GM18861 (cell line): ENCODE measurements around the gene CFAP90.

ENCODE experiments used
- ATAC-seq: cut with Tn5 transposase; IDR thresholded peaks from one replicate; pipeline ENCODE4 v1.9.1; 2021; ENCODE audit not compliant: unreplicated experiment

Gene CFAP90

GRCh38 chr5:7784683-7785380, 66.1 kb downstream of the CFAP90 start:
- ATAC-seq: no peak

DNA sequence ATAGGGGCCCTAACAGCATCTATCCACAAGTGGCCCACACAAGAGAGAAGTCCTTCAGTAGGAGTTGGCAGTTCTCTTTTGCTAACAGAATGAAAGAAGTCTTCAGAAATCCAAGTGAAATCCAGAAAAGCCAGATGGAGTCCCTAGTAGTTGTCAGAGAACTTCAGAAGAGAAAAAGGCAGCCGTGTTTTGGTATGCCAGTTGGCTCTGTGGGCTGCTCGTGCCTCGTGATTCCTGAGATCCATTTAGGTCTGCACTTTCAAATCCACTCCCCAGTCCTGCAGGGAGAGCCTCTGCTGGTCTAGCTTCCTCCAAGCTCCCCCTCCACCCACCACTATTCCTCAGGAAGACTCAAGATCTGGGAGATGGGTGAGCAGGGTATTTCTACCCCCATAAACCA, 69.0 kb downstream of the CFAP90 start:
- no peak for ATAC-seq
